Upper lobe of left lung (tissue), 4 donors: ENCODE measurements around the gene PSMD8.

Experiments
- CTCF ChIP-seq, 6 experiments: fragments of 450-650 bp in 4 of 6; fragments of 200-600 bp in 2 of 6; sonication (generic) in 2 of 6; IDR thresholded peaks; one replicate each; pipeline ENCODE4 v1.5.1; 2016 to 2019; ENCODE audit warnings: antibody characterized with exemption in 6 of 6
- EP300 ChIP-seq, 4 donors: sonication (generic); formaldehyde crosslinking; IDR thresholded peaks; one replicate each; pipeline ENCODE4 v1.5.1; 2017; ENCODE audit warnings: antibody characterized with exemption in 4 of 4, control low read depth in 2 of 4
- POLR2A ChIP-seq, 4 donors: fragments of 450-650 bp; IDR thresholded peaks; one replicate each; pipeline ENCODE4 v1.5.1; 2016 to 2017; ENCODE audit warnings: antibody characterized with exemption in 4 of 4, mild to moderate bottlenecking in 2 of 4
- POLR2AphosphoS5 ChIP-seq, 2 donors: sonication (generic); formaldehyde crosslinking; IDR thresholded peaks; one replicate each; pipeline ENCODE4 v1.5.1; 2017; ENCODE audit warnings: antibody characterized with exemption in 2 of 2

GRCh38 chr19:38405276-38405675, 30.9 kb downstream of the PSMD8 start:
- TF ChIP-seq POLR2A (IDR thresholded peaks at IDR 0.05), result no peak
- TF ChIP-seq EP300 (IDR thresholded peaks at IDR 0.05), result no peak
- no peak for TF ChIP-seq CTCF (IDR thresholded peaks at IDR 0.05)
- no peak for TF ChIP-seq POLR2AphosphoS5 (IDR thresholded peaks at IDR 0.05)
